Endothelial cell of umbilical vein (primary cell): ENCODE data around the gene ATP10B. TPM values are rescaled to one million over a fixed set of nuclear protein-coding genes. Genes with fewer than 3 reads are reported as not detected.

Source experiments
- BruUV-seq: library from RNA; stranded (reverse); fragments of 400-500 nt; replicated peaks from 2 replicates; lab custom pipeline; 2021; lab: Mats Ljungman, UMichigan
- CTCF ChIA-PET: fragments of 300-600, 350-600 bp; sonication (Branson Sonifier 250); formaldehyde crosslinking; loops from one replicate; lab custom pipeline; 2021; ENCODE audit warnings: antibody characterized with exemption, inconsistent platforms; lab: Charles Lee
- POLR2A ChIA-PET: fragments of 300-600, 350-600 bp; sonication (Branson Sonifier 250); formaldehyde crosslinking; loops from one replicate; lab custom pipeline; 2021; ENCODE audit warnings: antibody characterized with exemption, inconsistent platforms; lab: Charles Lee
- DNase-seq: peaks from one replicate; pipeline ENCODE4 v3.0.0-alpha.2; 2011; ENCODE audit warnings: low read depth, low spot score
- FAIRE-seq: peaks from 2 replicates; lab custom pipeline; 2011; peaks lifted over from hg19 to GRCh38; lab: Jason Lieb, UNC
- H2AFZ ChIP-seq: 2 replicates; pipeline ENCODE4 v1.6.0; 2012; ENCODE audit warnings: low read depth, low read length, control low read depth, inconsistent platforms
- H3K27ac ChIP-seq: 2 replicates; pipeline ENCODE4 v1.5.1; 2011; ENCODE audit warnings: low read depth, mild to moderate bottlenecking, control low read depth, low read length, moderate library complexity; ENCODE audit not compliant: insufficient read depth
- H3K27me3 ChIP-seq, 2 experiments: 2 replicates each; pipeline versions ENCODE4 v1.6.0 to v1.6.1; 2011; ENCODE audit warnings: low read length in 2 of 2, mixed read lengths in 1 of 2; ENCODE audit not compliant: control insufficient read depth in 2 of 2, insufficient read depth in 2 of 2
- H3K36me3 ChIP-seq, 2 experiments: 2 replicates in 1 of 2; 3 replicates in 1 of 2; pipeline ENCODE4 v1.5.1; 2011; ENCODE audit warnings: low read length in 2 of 2, mild to moderate bottlenecking in 1 of 2, moderate library complexity in 1 of 2; ENCODE audit not compliant: control insufficient read depth in 2 of 2, insufficient read depth in 2 of 2; ENCODE audit errors: extremely low read depth in 1 of 2
- H3K4me1 ChIP-seq: 3 replicates; pipeline ENCODE4 v1.5.1; 2011; ENCODE audit warnings: mild to moderate bottlenecking, low read length; ENCODE audit not compliant: control insufficient read depth, insufficient read depth; ENCODE audit errors: extremely low read depth
- H3K4me2 ChIP-seq: 2 replicates; pipeline ENCODE4 v1.6.1; 2011; ENCODE audit warnings: low read length, control low read depth, mixed read lengths; ENCODE audit not compliant: insufficient read depth
- H3K4me3 ChIP-seq, 3 experiments: fragments of 200-600 bp in 1 of 3; sonication (generic), shearing (Covaris generic) in 1 of 3; replicated peaks in 1 of 3; 2 replicates each; pipeline ENCODE4 v1.5.1; 2011 to 2016; ENCODE audit warnings: control low read depth in 3 of 3, low read length in 3 of 3, mild to moderate bottlenecking in 2 of 3, inconsistent platforms in 1 of 3, low read depth in 1 of 3, moderate library complexity in 1 of 3; ENCODE audit not compliant: insufficient read depth in 1 of 3
- H3K79me2 ChIP-seq: 2 replicates; pipeline ENCODE4 v1.6.0; 2012; ENCODE audit warnings: low read length, inconsistent platforms; ENCODE audit not compliant: control insufficient read depth, insufficient read depth
- H3K9ac ChIP-seq: replicated peaks from 2 replicates; pipeline ENCODE3; 2011; ENCODE audit warnings: low read length, control low read depth; ENCODE audit not compliant: insufficient read depth; ENCODE audit errors: extremely low read depth
- H3K9me1 ChIP-seq: replicated peaks from 3 replicates; pipeline ENCODE4 v1.6.0; 2011; ENCODE audit warnings: mild to moderate bottlenecking, low read length; ENCODE audit not compliant: control insufficient read depth, insufficient read depth; ENCODE audit errors: extremely low read depth
- H3K9me3 ChIP-seq: replicated peaks from 2 replicates; pipeline ENCODE4 v1.5.1; 2012; ENCODE audit warnings: low read length, inconsistent platforms; ENCODE audit not compliant: control insufficient read depth, insufficient read depth
- H4K20me1 ChIP-seq: replicated peaks from 2 replicates; pipeline ENCODE3; 2011; ENCODE audit warnings: mild to moderate bottlenecking, low read length; ENCODE audit not compliant: control insufficient read depth, insufficient read depth; ENCODE audit errors: extremely low read depth
- FOS ChIP-seq: IDR thresholded peaks from 2 replicates; pipeline ENCODE4 v1.6.1; 2011; ENCODE audit warnings: mild to moderate bottlenecking, low read length, moderate library complexity, borderline replicate concordance; ENCODE audit not compliant: insufficient read depth
- MYC ChIP-seq: IDR thresholded peaks from one replicate; pipeline ENCODE4 v1.6.1; 2011; ENCODE audit warnings: mild to moderate bottlenecking, low read depth, low read length
- POLR2A ChIP-seq: IDR thresholded peaks from 2 replicates; pipeline ENCODE4 v1.6.1; 2012; ENCODE audit warnings: low read depth, mild to moderate bottlenecking, control low read depth, low read length
- POLR2AphosphoS5 ChIP-seq: IDR thresholded peaks from 2 replicates; pipeline ENCODE4 v1.6.1; 2012; ENCODE audit warnings: low read depth, mild to moderate bottlenecking, control low read depth, low read length, moderate library complexity; ENCODE audit not compliant: insufficient read depth
- dilution Hi-C: fragments of 300-500 bp; cut with MboI; formaldehyde crosslinking; loops from one replicate; pipeline ENCODE4 v1.15.0; 2019; ENCODE audit warnings: low sequenced_read_pairs; ENCODE audit not compliant: extremely low pct_ligation_motif_present
- intact Hi-C: fragments of 100-400 bp; cut with micrococcal nuclease; formaldehyde crosslinking; loops from one replicate; pipeline ENCODE4 v1.10.0; 2022
- polyA plus RNA-seq, 4 experiments: library from polyadenylated mRNA; depleted of rRNA in 3 of 4; stranded (reverse) in 3 of 4; unstranded in 1 of 4; fragments of >200 nt; gene quantifications; 2 replicates each; pipeline versions ENCODE4 v1.2.1 to v1.2.3, GENCODE V29; 2011 to 2012; ENCODE audit warnings: missing spikeins in 1 of 4
- total RNA-seq: library from RNA; stranded (reverse); gene quantifications from 2 replicates; pipeline ENCODE4 v1.2.3, GENCODE V29; 2021
- TF ChIP-seq, protein P1 (sequence below): IDR thresholded peaks from 2 replicates; pipeline ENCODE4 v1.6.1; 2011; ENCODE audit not compliant: insufficient read depth, insufficient read length
- TF ChIP-seq, protein P2 (sequence below), 2 donors: IDR thresholded peaks; 1 replicate in 1 of 2; 2 replicates in 1 of 2; pipeline ENCODE4 v1.5.1; 2011; ENCODE audit warnings: low read length in 2 of 2, mild to moderate bottlenecking in 2 of 2, moderate library complexity in 2 of 2, control low read depth in 1 of 2, inconsistent platforms in 1 of 2, low read depth in 1 of 2; ENCODE audit not compliant: insufficient read depth in 1 of 2; ENCODE audit errors: extremely low read depth in 1 of 2

Gene ATP10B
- total and polyA plus RNA-seq, 2 donors (not counting 3 experiments of a cell fraction or from before 2014, with no cell fraction given) = not detected

DNA sequence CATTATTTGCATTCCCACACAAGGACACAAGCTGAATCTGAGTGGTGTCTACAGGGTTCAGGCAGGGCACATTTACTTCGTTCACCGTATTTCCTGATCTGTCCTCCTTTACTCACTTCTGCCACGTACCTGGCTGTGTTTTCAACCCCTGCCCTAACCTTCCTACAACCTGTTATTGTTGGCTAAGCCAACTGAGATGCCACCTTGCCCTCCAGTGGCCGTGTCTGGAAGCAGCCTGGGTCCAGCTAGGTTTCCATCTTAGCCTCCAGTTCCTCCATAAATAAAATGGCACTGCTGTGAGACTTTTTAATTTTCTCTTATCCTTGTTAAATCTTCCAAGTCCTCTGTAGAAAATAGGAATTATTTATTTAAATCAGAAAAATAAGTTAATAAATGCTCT is 64.8 kb downstream of the ATP10B start:
- H3K27me3 ChIP-seq = no peaks in the 10 kb centered on the region
- no peaks in the 10 kb centered on the region for H3K9me1 ChIP-seq
- FAIRE-seq = no peak
- no peak for DNase-seq
- intact Hi-C loops = no loop called here
- no peaks in the 10 kb centered on the region for H4K20me1 ChIP-seq
- BruUV-seq = no TSS peak
- H3K79me2 ChIP-seq = no peaks in the 10 kb centered on the region
- ChIA-PET POLR2A (no interaction called here), CTCF (no interaction called here)
- dilution Hi-C loops = no loop called here
- TF ChIP-seq POLR2A = no peak
- no peak for TF ChIP-seq MYC
- TF ChIP-seq, protein P1, sequence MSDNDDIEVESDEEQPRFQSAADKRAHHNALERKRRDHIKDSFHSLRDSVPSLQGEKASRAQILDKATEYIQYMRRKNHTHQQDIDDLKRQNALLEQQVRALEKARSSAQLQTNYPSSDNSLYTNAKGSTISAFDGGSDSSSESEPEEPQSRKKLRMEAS = no peak
- no peak for TF ChIP-seq POLR2AphosphoS5
- H3K36me3 ChIP-seq = no peaks in the 10 kb centered on the region
- H2AFZ ChIP-seq = no peak overlapping the region
- no peak overlapping the region for H3K27ac ChIP-seq
- H3K9me3 ChIP-seq = peaks cover 2% of the 10 kb centered on the region
- H3K4me2 ChIP-seq = no peak overlapping the region
- no peaks in the 10 kb centered on the region for H3K4me1 ChIP-seq
- H3K4me3 ChIP-seq = no peak overlapping the region
- no peak overlapping the region for H3K9ac ChIP-seq

DNA sequence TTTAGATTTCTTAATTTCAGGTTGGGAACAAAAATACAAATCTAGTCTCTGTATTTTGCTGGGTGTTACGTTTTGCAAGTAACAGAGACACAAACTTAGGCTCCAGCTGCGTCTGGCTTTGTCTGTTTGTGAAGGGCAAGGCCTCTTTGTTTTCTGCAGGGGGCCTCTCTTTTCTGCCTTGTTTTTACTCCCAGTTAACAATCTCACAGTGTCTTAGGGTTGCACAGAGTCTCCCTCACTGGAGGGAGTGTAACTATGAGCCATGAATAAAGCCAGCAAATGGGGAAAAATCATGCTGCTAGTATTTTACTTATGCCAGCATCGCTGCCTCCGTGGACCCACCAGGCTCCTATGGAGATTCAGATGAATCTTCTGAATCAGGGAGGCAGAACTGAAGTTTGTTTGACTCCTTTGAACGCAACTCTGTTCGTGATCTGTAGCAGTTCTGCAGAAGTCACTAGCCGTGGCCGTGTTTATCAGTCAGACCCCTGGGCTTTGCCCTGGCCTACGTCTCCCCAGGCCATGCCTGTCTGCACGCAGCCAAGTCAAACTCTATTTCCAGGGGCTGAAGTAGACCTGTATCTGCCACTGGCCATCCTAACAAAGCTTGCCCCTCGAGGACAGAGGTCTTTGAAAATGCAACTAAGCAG is 77.2 kb downstream of the ATP10B start:
- dilution Hi-C loops (no loop called here), intact Hi-C loops (no loop called here)
- CTCF ChIA-PET = no interaction called here
- Histone ChIP-seq H3K4me2 (no peak overlapping the region), H3K4me1 (no peaks in the 10 kb centered on the region), H3K9ac (no peak overlapping the region), H3K27ac (no peak overlapping the region), H3K9me3 (peaks cover 2% of the 10 kb centered on the region), H4K20me1 (no peaks in the 10 kb centered on the region), H3K9me1 (no peaks in the 10 kb centered on the region), H3K27me3 (no peaks in the 10 kb centered on the region), H2AFZ (no peak overlapping the region), H3K4me3 (no peak overlapping the region), H3K79me2 (no peaks in the 10 kb centered on the region), H3K36me3 (no peaks in the 10 kb centered on the region)
- BruUV-seq = no TSS peak
- TF ChIP-seq POLR2AphosphoS5 = no peak
- TF ChIP-seq FOS = no peak
- TF ChIP-seq, protein P1 = no peak
- TF ChIP-seq, protein P2, sequence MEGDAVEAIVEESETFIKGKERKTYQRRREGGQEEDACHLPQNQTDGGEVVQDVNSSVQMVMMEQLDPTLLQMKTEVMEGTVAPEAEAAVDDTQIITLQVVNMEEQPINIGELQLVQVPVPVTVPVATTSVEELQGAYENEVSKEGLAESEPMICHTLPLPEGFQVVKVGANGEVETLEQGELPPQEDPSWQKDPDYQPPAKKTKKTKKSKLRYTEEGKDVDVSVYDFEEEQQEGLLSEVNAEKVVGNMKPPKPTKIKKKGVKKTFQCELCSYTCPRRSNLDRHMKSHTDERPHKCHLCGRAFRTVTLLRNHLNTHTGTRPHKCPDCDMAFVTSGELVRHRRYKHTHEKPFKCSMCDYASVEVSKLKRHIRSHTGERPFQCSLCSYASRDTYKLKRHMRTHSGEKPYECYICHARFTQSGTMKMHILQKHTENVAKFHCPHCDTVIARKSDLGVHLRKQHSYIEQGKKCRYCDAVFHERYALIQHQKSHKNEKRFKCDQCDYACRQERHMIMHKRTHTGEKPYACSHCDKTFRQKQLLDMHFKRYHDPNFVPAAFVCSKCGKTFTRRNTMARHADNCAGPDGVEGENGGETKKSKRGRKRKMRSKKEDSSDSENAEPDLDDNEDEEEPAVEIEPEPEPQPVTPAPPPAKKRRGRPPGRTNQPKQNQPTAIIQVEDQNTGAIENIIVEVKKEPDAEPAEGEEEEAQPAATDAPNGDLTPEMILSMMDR (IDR thresholded peaks at IDR 0.05; ENCODE audit: extremely low read depth in 1 of 2, insufficient read depth in 1 of 2, low read depth in 1 of 2, low read length in 2 of 2) = no peak
- no peak for TF ChIP-seq POLR2A
- POLR2A ChIA-PET = no interaction called here
- no peak for DNase-seq
- FAIRE-seq = no peak
